C4-2B (cell line): ENCODE data around the gene JAK1.

Experiments used
- H3K27ac ChIP-seq: fragments of 450-650 bp; 2 replicates; pipeline ENCODE4 v1.5.1; 2017
- CTCF ChIP-seq: fragments of 450-650 bp; conservative IDR thresholded peaks from 2 replicates; pipeline ENCODE4 v1.5.1; 2017; ENCODE audit warnings: mild to moderate bottlenecking
- ZFX ChIP-seq: fragments of 450-650 bp; IDR thresholded peaks from 2 replicates; pipeline ENCODE4 v1.6.1; 2017

JAK1 gene

GRCh38 chr1:64877151-64877550 lies 89.2 kb downstream of the JAK1 start:
- TF ChIP-seq CTCF = no peak
- TF ChIP-seq ZFX = no peak
- no peak overlapping the region for H3K27ac ChIP-seq

- TF ChIP-seq CTCF (no peak), ZFX (no peak)
- no peak overlapping the region for H3K27ac ChIP-seq
These were observed 90.7 kb downstream of the JAK1 start for GRCh38 chr1:64875606-64876005.

GRCh38 chr1:64875101-64875500 lies 91.2 kb downstream of the JAK1 start:
- H3K27ac ChIP-seq = no peak overlapping the region
- TF ChIP-seq CTCF (no peak), ZFX (no peak)

GRCh38 chr1:64874666-64875065 lies 91.7 kb downstream of the JAK1 start:
- H3K27ac ChIP-seq = no peak overlapping the region
- TF ChIP-seq CTCF = no peak
- no peak for TF ChIP-seq ZFX

GRCh38 chr1:64873576-64873975 lies 92.8 kb downstream of the JAK1 start:
- no peak overlapping the region for H3K27ac ChIP-seq
- TF ChIP-seq CTCF = no peak
- no peak for TF ChIP-seq ZFX

- no peak overlapping the region for H3K27ac ChIP-seq
- TF ChIP-seq ZFX = no peak
- TF ChIP-seq CTCF = no peak
These were observed 94.3 kb downstream of the JAK1 start for GRCh38 chr1:64872067-64872466.

- no peak for TF ChIP-seq ZFX
- no peak overlapping the region for H3K27ac ChIP-seq
These were observed 95.1 kb downstream of the JAK1 start for GRCh38 chr1:64871256-64871655.

- H3K27ac ChIP-seq = no peak overlapping the region
- TF ChIP-seq CTCF (no peak), ZFX (no peak)
These were observed 99.1 kb downstream of the JAK1 start for GRCh38 chr1:64867266-64867665.
